ENCODE measurements around the gene ANKUB1.
"Not testable (repeated sequence)": the region's sequence is repeated elsewhere in the genome, so short reads cannot be mapped to it uniquely, and the experiment has no call there.

Gene ANKUB1, protein sequence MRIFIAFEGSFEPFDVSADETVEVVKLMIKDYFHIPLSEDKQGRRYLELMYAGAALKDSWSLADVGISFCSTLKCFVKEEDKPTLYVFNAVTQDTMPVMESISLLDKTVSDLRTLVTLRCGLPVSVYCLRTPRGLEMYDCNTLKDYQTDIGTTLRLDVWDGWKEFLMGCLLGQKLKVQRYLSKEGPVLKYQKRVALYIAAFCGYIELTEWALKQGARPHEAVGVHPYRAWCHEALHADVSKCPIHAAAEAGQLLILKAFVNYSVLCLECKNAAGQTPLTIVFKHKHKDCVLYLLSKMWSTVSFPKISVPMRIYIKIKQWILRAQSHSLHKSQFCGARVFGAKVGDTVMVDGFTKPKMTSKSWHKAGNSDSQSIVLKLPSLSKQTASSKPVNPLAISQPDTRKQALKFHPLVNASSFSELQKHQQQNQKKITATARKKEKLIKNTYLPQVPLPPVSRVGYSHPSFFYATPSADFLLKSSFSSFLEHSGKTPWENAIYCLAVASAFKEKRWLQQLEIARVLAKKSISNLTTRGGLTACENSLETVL

DNA sequence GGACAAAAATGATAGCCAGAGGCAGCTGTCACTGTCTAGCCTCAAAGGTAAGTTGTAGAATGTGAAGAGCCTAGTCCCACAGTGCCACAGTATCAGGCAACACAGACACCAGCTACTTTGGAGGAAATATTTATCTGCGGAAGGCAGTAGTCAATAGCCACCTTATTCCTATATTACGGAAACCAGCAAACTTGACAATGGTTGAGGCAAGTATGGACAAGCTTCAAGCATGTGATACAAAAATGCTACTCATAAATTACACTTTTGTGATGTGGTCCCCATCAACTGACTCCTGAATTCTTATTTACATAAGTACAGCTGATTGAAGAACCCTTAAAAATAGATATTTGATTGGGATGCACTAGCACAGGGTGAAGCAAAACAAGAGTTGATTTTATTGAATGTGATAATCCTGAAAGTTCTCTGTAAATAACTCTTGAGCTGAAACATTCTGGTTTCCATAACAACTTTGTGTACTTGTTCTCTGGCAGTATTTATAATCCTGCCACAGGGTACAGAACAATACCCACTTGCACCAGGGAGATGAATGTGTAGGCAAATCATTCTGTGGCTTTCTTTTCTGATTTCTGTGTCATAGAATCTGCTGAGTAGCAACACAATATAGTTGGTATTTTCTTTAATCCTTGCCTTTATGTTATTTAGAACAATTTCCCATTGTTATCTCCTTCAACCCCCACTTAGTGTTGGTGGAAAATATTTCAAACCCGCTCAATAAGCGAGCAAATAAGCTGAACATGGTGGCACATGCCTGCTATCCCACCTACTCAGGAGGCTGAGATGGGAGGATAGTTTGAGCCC, at the start of gene ANKUB1:
TSS of gene ANKUB1 (minus strand) at position 103 of the 819 bp plus-strand sequence. CDS start 188 bp downstream, outside the sequence.
- DNase-seq, result no peak

DNA sequence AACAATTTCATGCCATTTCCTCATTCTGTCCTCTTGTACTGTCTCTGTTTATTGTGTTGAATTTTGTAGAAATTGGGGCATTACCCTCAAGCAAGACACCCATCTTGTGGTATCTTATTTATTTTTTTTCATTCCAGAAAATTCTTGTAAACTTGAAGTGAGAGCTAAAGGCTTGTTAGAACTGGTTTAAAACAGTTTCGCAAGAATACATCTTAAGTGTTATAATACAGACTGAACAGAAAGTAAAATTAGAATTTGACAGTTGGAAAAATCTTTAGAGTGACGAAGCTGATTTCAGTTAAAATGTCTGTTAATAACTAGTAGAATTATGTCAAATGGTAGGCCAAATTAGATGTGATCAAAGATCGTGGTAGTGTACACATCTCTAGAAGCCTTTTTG, 47.5 kb upstream of the ANKUB1 start:
- no peak for DNase-seq

DNA sequence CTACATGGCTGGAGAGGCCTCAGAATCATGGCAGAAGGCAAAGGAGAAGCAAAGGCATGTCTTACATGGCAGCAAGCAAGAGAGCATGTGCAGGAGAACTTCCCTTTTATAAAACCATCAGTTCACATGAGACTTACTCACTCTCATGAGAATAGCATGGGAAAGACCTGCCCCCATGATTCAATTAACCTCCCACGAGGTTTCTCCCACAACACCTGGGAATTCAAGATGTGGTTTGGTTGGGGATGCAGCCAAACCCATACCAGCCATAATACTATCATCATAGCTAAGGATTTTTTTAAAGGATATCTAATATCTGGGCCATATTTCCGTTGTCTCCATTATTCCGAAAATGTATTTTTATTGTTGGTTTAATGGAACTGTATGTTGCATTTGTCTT, 47.1 kb upstream of the ANKUB1 start:
- not testable (repeated sequence) for DNase-seq

DNA sequence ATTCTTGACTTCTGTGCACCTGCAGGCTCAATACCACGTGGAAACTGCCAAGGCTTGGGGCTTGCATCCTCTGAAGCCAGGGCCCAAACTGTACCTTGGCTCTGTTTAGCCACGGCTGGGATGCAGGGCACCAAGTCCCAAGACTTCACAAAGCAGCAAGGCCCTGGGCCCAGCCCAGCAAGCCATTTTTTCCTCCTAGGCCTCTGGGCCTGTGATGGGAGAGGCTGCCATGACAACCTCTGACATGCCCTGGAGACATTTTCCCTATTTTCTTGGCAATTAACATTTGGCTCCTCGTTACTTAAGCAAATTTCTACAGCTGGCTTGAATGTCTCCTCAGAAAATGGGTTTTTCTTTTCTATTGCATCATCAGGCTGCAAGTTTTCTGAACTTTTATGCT, 46.1 kb upstream of the ANKUB1 start:
- not testable (repeated sequence) for DNase-seq

DNA sequence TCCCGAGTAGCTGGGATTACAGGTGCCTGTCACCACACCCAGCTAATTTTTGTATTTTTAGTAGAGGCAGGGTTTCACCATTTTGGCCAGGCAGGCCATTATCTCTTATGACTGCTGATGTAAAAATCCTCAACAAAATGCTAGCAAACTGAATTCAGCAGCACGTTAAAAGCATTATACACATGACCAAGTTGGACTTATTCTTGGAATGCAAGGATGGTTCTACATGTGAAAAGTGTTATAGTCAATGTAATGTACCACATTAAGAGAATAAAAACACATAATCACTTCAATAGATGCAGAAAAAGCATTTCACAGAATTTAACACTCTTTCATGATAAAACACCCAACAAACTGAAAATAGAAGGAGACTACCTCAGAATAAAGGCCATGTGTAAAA, 40.9 kb upstream of the ANKUB1 start:
- DNase-seq, result no peak

DNA sequence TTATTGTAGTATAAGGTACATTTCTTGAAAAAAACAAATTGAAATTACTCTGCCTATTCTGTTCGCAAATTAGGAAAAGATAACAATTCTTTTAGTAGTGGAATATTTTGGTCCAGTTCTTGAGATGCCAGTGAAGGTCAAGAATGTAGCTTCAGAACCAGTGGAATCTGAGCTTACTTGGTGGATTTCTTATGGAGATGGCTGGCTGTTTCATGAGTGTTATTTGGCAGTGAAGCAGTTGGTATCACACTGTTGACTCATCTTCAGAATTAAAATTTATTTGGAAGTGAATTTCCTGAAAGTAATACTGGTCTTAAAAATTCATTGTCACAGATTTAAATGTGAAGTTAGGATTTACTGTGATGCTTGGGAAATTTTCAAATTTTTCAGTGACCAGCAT, 39.7 kb upstream of the ANKUB1 start:
- DNase-seq, result no peak

DNA sequence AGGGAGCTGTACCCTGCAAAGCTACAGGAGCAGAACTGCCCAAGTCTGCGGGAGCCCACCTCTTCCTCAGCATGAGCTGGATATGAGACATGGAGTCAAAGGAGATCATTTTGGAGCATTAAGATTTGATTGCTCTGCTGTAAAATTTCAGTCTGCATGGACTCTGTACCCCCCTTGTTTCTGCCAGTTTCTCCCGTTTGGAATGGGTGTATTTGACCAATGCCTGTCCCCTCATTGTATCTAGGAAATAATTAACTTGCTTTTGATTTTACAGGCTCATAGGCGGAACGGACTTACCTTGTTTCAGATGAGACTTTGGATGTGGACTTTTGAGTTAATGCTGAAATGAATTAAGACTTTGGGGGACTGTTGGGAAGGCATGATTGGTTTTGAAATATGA, 39.0 kb upstream of the ANKUB1 start:
- no peak for DNase-seq

DNA sequence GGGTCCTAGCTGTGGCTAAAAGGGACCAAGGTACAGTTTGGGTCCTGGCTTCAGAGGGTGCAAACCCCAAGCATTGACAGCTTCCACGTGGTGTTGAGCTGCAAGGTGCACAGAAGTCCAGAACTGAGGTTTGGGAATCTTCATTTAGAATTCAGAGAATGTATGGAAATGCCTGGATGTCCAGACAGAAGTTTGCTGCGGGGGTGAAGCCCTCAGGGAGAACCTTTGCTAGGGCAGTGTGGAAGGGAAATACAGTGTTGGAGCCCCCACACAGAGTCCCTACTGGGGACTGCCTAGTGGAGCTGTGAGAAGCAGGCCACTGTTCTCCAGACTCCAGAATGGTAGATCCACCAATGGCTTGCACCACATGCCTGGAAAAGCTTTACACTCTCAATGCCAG, 38.5 kb upstream of the ANKUB1 start:
- no peak for DNase-seq

DNA sequence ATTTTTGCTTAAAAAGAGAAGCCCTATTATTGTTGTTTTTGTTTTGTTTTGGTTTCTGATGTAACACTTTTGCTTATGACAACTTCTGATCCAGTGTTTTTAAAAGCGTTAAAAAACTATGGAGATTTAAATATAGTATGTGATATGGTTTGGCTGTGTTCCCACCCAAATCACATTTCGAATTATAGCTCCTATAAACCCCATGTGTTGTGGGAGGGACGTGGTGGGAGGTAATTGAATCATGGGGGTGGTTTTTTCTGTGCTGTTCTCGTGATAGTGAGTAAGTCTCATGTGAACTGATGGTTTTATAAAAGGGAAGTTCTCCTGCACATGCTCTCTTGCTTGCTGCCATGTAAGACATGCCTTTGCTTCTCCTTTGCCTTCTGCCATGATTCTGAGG, 37.3 kb upstream of the ANKUB1 start:
- not testable (repeated sequence) for DNase-seq

DNA sequence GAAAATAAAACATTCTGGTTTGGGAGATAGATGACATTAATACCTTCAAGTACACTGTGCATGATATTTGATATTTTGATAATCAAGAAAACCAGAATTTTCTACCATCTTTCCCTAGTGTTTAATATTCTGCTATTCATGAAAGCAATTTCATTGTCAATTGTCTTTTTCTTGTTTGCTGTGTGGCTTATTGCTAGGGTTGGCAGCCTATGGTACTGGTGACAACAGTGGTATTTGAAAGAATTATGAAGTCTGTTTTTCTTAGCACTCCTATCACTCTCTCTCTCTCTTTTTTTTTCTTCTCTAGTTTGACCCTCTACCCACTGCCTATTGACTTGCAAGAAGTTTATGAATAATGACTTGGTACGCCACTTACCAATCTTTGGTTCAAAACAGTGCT, 36.0 kb upstream of the ANKUB1 start:
- no peak for DNase-seq

DNA sequence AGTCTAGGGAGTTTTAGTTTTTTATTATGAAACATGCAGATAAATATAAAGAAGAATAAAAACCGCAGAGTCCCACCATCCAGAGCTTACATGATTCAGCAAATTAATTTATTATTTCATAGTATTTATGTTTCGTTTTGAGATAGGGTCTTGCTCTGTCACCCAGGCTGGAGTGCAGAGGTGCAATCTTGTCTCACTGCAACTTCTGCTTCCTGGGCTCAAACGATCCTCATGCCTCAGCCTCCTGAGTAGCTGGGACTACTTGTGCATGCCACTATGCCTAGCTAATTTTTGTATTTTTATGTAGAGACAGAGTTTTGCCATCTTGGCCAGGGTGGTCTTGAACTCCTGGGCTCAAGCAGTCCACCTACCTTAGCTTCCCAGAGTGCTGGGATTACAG, 34.3 kb upstream of the ANKUB1 start:
- no peak for DNase-seq

DNA sequence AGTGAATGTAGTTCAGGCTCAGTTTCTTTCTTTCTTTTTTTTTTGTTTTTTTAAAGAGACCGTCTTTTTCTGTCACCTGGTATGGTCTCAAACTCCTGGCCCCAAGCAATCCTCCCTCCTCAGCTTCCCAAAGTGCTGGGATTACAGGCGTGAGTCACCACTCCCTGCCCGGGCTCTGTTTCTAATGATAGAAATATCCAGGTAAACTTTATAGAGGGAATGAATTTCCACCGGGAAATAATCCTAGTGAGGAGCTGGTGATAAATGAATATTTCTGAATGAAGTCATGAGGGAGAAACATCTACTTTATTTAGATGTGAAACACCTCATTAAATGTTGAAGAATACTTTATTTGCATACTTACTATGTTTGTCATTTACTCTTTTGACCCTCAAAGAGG, 27.8 kb upstream of the ANKUB1 start:
- no peak for DNase-seq

DNA sequence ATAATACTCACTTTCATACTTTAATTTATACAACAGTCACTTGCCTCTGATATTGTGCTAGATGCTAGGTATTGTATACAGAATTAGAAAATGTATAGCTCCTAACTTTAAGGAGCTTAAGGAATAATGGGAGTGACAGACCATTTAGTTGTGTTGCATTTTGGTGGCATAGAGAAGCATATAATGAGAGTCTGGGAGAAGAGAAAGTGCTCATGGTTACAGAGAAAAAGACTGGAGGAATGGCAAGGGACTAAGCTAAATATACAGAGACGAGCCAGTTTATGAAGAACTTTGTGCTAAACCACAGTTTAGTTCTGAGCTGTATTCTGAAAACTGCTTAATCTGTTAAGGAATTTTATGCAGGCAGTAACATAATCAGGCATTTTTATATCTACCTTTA, 27.1 kb upstream of the ANKUB1 start:
- DNase-seq, result no peak

DNA sequence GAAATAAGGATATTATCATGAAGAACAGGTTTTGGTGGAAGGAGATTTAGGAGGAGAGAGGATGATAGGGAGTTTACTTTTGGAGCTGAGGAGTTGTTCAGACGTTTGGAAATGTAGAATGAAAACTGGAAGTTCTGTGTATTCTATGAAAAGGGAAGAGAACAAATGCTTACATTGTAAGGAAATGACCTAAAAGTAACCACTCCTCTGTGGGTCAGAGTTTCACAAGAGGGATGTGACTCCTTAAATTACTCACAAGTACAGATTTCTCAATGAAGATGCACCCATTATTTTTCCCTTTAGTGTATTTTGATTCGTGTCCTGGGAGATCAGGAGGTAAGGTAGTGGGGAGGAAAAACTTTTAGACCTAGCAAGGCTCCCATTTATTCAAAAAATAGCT, 24.6 kb upstream of the ANKUB1 start:
- DNase-seq, result no peak

DNA sequence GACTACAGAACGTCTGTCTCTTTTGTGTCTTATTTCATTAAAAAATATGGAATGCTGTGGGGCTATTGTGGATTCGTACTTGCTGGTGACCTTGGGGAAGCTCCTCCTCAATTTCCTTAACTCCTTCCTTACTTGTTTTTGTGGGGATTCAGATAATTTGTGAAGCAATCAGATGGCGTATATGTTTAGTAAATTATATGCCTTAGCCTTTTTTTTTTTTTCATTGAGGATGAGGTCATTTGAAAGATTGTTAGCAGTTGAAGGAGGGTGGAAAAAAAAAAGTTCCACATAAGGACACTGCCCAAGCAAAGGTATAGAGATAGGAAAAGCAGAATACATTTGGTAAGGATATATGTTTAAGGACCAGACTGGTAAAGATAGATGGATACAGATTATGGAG, 24.0 kb upstream of the ANKUB1 start:
- no peak for DNase-seq

DNA sequence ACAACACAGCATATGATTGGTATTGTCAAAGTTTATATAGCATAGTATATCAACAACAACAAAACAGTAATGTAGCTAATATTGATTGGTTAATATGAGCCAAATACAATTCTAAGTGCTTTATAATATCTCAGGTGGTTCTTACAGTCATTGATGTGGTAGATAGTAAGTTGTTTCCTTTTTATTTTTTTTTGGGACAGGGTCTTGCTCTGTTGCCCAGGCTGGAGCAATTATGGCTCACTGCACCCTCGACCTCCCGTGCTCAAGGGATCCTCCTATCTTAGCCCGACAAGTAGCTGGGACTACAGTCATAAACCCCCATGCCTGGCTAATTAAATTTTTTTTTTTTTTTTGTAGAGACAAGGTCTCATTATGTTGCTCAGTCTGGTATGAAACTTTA, 23.4 kb upstream of the ANKUB1 start:
- no peak for DNase-seq

DNA sequence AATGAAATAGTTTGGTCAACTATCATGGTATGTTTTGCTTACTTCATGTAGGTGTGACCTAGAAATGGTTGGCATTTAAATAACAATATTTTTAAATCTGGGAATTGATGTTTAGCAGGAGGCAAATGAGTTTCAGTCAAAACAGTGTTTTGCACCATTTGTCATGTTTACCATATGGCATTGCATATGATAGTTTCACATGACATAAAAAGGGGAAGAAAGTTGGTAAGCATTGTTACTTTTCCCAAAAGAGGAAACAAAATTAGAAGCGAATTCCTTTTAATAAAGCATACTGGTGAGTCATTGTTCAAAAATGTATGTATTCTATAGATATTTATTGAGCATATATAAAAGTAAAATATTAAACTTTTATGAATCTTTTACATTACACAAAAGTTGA, 23.0 kb upstream of the ANKUB1 start:
- DNase-seq, result no peak

DNA sequence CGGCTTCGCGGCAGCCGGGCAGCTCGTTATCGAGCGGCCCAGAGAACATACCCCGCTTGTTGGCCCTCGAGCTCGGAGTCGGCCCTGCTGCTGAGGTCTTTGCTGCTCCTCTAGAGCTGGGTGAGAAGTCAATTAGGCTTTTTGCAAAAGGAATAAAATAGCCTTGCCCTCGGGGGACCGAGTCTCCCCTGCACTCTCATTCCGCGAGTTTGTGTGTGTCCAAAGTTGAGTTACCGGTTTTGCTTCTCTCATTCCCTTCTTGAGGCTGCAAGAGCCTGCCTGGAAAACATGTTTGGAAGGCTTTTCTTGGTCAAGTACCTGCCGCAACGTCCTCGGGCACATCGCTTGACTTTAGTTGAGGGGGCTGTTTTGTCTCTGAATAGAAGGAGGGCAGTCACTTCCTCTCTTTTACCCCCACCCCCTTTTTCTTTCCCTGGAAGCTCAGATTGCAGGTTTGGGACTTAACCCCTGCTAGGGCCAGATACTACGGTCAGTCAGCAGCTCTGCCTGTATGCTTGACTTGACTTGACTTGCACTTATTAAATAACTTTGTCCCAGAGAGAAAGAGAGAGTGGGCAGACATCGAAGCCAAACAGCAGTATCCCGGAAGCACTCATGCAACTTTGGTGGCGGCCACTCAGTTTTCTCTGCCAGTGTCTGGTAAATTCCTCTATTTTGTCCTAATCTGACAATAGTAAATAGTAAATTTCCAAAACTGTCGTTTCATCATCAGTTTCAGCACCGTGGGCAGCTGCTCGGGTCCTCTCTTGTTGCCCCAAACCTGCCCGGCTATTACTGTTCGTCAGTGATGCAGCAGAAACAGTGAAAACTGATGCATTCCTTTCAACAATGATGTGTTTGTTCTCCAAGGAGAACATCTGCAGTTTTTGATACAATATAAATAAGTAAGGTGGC, 21.3 kb upstream of the ANKUB1 start:
- peak; percentile 34 to 37 for DNase-seq

DNA sequence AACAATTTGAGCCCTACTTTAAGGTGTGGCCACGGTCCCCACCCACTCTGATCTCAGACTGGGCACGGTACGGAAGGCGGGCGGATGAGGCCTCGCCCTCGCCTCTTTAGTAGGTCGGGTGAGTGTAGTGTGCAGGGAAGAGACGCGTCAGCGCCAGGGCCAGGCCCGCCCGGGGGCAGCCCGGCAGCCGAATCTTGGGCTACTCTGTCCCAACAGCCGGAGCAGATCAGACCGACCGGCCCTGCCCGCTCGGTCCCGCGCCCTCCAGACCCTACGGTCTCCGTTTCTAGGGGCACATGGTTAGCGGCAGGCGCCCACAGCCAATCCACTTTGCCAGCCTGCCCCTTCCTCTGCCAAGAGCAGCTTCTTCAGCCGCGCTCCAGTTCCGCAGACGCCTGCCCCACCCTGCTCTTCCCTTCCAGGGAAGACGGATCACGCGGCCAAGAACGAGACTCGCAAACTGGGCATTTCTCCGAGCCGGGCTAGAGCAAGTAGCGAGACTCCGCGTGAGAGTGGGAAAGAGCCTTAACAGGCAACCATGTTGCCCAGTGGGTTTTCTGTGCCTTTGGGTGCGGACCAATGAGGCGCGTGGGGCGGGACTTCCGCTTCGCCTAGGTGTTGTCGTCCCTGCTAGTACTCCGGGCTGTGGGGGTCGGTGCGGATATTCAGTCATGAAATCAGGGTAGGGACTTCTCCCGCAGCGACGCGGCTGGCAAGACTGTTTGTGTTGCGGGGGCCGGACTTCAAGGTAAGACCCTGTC, 20.4 kb upstream of the ANKUB1 start, which contains the start of gene RNF13:
TSS of gene RNF13 (plus strand) at position 610 of the 761 bp plus-strand sequence. CDS start 32,812 bp downstream, outside the sequence.
- peak; percentile 95 to 96 for DNase-seq

DNA sequence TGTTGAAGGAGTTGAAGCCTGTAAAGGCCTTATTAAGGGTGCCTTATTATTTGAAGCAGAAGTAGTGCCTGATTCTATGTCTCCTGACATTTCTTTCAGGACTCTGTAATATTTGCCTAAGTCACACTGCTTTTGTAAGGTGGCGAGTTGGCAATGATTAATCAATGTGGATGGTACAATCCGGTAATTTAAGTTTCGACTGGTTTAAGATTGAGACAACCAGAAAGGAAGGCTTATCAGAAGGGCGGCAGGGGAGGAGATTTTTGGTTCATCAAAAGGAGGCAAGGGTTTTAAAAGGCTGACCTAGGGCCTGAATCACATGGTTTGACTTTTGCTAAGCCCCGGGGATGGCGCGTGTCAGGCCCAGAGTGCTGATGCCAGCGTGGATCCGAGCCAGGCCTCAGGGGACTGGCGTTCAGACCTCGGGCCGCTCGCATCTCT, 19.8 kb upstream of the ANKUB1 start:
- DNase-seq, result no peak

DNA sequence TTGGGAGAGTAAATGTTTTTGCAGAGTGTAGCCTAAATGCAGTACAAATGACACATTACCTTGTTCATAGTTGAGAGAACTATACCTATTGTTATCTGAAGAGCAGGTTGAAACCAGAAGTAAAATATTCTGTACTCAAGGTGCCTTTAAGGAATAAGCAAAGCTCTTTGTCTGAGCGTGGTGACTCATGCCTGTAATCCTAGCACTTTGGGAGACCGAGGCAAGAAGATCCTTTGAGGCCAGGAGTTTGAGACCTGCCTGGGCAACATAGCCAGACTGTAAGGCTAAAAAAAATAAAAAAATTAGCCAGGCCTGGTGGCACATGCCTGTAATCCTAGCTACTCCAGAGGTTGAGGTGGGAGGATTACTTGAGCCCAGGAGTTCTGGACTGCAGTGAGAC, 18.5 kb upstream of the ANKUB1 start:
- no peak for DNase-seq

DNA sequence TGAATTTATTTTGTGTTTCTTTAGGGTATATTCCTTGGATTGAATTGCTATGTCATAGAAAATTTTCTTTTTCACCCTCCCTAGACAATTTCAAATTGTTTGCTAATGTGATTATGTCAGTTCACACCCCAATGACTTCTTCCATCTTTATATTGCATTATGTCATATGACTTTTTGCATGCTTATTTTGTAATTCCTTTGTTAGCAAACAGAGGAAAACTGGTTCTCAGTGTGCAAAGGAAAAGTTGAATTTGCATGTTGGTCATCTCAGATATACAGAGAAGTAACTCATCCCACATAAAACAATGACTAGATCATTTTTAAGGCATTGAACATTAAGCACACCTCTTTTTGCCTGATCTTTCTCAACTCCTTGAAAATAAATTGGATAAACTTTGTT, 17.3 kb upstream of the ANKUB1 start:
- DNase-seq, result no peak

All from activated T-cell treated with anti-CD3 and anti-CD28 coated beads, Interleukin-2, amount 50 U/mL, for 48 hours (primary cell).